NCI-H2029 treated with DMSO at 0.1 percent for 48 hours (cell line): Measurements from ENCODE around the gene SDK1.
"Not testable (repeated sequence)": the region's sequence is repeated elsewhere in the genome, so short reads cannot be mapped to it uniquely, and the experiment has no call there.

Source experiments
- DNase-seq: peaks from one replicate; lab custom pipeline; 2025; lab: John Stamatoyannopoulos, UW

SDK1 gene

DNA sequence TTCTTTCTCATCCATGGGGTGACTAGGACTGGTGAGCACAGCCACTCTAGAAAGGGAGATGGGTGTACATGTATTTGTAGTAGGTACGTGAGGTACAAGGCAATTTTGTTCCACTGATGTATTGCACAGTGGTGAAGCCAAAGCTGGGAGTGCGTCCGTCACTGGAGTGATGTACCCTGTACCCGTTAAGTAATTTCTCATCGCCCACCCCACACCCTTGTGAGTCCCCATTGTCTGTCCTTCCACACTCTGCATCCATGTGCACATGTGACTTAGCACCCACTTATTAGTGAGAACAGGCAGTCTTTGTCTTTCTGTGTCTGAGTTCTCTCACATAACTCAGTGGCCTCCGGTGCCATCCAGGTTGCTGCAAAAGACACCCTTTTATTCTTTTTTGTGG, 658.3 kb downstream of the SDK1 start:
- DNase-seq: no peak

DNA sequence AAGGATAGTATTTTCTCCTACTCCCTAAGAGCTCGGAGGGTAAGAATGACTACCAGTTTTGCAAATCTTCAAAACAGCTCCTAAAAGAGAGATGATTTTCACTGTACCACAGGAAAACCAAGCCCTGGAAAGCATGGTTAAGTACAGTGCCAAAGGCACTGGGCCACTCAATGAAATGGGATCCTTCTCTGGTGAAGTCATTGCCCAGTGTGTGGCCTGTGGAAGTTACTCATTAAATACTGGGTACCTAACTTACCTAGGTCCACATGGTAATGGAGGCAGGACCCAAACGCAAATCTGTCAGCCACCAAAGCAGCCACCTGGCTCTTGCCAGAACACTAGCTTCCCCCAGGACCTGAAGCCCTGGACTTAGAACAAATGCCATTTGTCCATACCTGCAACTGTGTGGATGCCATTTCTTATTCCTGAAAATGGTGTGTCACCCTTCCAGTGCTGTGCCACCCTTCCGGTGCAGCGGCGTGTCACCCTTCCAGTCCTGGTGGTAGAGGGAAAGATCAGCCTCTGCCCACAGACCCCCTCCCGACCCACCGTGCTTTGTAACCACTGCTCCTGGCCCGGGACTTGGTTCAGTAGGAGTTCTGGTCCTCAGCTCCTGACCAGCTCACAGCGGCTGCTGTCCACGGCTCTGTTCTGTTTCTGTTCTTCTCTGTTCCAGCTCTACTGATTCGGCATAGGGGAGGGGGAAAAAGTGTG, 659.2 kb downstream of the SDK1 start:
- DNase-seq: no peak

DNA sequence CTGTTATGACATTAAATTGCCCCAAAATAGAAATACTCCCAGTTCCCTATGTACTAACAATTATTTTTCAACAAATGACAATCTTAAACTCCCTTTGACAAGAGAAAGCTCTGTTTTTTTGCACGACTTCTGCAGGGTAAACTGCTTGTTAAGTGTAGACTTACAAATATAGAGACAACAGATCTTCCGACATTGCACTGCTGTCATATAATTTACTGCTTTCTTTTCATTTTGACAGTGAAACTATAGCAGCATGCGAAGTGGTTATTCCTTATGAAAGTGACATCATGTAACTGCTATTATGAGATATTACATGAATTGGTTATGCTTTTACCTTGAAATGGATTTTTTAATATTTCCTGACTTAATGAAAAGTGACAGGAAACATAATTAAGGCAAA, 659.9 kb downstream of the SDK1 start:
- DNase-seq: no peak

DNA sequence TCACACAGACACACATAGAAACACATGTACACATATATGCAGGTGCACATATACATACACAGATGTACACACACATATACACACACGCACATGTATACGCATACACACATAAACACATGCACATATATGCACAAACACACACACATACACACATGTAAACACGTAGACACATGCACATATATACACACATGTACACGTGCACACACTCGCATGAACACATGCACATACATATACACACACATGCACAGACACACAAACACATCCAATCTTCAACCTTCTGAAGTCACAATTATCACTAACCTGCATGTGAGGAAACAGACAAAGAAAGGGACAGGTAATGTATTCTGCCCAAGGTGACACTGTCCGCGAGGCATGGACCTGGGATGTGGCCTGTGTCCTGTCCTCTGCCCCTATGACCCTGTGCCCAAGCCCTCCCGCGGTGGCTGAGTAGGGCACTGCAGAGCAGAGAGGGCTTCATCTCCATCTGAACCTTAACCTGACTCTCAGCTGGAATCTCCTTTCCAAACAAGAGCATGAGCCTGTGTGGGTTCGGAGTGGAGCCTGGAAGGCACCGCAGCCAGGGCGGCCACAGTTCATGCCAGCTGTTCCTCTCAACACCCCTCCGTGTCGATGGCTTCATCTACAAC, 660.9 kb downstream of the SDK1 start:
- no peak for DNase-seq

DNA sequence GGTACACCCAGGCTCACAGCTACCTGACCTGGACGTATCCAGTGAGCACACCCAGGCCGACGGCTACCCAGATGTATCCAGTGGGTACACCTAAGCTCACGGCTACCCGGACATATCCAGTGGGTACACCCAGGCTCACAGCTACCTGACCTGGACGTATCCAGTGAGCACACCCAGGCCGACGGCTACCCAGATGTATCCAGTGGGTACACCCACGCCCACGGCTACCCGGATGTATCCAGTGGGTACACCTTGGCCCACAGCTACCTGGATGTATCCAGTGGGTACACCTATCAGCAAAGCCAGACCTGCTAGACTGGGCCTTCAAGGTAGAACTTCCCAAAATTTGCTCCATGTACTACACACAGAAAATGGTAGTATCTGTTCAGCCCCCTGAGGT, 662.7 kb downstream of the SDK1 start:
- DNase-seq: not testable (repeated sequence)

DNA sequence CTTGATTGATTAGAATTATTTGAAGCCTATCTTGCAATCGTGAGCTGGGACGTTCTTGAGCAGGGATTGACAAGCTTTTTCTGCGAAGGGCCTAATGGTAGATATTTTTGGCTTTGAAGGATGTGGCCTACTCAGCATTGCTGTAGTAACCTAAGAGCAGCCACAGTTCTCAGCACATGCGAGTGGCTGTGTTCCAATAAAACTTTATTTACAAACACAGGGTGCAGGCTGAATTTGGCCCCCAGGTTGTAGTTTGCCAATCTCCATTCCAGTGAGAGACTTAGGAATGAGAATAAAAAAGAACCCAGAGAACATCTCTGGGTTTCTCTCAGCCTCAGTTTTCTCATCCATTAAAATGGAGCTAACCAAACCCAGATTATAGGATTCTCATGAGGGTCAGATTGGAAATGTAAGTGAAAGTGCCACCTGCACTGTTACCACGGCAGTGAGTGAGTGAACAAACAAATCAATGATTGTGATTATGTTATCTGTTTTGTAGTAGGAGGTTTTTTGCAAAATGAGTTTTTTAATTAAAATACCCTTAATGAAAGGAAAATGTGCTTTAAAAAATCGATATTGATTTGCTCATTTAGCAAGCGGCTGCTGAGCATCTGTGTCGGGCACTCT, 664.0 kb downstream of the SDK1 start:
- no peak for DNase-seq

DNA sequence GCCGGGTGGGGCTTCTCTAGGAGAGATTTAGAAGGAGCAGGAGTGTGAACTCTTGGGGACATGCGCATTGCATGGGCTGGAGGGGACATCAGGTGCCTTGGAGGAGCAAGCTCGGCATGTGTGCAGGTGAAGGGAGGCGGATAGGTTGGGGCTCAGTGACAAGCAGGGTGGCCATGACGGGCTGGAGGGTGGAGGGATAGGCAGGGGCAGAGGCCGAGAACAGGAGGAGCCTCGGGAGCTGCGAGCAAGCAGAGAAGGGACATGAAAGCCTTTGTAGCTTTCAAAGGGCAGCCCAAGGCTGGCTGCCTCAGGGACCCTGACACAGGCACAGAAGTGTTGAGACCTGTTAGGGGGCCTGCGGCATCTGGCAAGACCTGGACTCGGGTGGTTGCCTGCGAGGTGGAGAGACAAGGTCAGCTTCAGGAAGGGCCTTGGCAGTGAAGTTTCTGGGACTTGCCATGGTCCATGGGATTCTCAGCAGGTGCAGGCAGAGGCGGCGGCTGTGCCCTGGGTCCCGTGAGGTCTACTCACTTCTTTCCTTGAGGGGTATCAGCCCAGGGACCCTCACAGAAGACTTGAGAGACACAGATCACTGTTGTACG, 664.8 kb downstream of the SDK1 start:
- DNase-seq: no peak

DNA sequence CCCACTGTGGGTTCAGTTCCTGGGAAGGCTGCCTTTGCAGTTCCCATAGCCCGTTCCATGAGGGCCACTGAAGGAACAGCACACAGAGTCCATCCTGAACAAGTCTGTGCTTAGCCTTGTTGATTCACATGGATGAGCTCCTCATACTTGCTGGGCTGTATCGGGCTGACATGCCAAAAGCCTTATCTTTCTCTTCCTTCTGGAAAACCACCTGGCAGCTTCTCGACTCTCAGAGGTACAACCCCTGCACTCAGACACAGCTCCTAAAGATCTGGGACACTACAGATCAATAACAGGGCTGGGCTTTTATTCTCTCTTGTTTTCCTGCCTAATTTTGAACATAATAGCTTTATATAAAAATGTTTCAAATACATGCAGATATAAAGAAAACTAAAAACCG, 667.2 kb downstream of the SDK1 start:
- DNase-seq: no peak

DNA sequence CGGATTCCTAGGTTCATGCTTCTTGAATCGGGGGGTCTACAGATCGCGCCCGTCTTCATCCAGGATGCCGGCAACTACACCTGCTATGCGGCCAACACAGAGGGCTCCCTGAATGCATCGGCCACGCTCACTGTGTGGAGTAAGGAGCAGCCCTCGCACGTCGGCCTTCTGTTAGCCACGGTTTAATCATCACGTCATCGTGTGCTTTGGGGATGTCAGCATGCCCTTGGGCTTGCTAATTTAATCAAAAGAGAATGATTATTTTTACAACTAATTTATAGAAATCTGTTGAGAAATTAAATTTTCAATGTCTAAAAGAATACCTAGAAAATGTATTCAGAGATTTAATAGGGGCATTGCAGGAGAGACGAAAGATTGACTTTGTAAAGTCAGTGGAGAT, 668.2 kb downstream of the SDK1 start:
- DNase-seq: no peak

DNA sequence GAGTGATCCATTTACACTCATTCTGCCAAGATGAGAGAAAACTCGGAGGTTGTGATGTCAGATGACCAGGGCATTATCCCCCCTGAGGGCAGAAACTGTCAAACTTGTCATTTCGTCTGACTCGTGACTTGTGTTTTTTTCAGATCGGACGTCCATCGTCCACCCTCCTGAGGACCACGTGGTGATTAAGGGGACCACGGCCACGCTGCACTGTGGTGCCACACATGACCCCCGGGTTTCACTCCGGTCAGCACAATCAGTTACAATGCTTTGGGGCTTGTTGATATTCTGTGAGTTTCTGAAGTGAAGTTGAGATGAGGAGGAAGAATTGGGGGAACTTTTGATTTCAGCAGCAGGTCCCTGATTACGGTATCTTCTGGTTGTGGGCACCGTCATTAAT, 670.3 kb downstream of the SDK1 start:
- DNase-seq: no peak

DNA sequence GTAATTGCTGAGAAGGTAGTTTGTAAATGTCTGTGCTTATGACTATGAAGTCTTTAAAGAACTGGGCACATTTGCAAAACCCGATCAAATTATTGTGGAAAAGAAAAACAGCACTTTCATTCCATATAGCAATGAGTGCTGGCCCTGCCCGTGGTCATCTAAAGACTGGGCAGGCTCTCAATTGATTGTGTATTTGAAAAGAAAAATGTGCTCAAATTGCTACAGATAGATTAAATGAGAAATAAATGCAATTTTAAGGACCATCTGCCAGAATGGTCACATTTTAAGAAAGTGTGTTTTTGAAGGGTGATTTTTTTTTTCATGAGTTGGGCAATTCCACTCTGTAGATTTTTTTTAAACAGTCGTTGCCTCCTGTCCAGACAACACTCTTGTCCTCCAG, 672.2 kb downstream of the SDK1 start:
- DNase-seq: no peak

DNA sequence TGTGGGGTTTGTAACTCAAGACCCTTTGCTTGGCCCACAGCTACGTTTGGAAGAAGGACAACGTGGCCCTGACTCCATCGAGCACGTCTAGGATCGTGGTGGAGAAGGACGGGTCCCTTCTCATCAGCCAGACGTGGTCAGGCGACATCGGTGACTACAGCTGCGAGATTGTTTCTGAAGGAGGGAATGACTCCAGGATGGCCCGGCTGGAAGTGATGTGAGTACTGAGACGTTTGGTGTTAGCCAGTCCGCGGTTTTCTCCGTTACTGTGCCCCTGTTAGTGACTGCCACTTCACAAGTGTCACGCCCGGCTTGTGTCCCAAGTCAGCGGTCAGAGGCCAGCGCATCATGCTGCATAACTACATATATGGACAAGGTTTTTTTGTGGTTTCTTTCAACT, 673.3 kb downstream of the SDK1 start:
- no peak for DNase-seq

DNA sequence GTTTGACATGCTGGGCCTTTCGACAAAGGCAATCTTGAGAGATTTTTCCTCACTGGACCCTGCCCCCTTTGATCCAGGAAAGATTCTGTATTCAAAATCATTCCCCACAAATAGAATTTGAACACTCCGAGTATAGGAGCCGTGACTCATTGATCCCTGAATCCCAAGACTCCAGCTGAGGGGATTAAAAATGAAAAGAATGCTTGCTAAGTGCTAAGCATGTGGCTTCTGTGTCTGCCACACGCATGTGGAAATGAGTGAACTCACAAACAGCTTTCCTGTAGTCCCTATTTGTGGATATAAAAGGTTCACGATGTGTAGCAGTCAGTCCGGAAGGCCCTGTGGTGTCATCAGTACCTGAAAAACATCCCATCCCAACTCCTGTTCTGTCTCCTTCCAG, 674.3 kb downstream of the SDK1 start:
- DNase-seq: no peak

DNA sequence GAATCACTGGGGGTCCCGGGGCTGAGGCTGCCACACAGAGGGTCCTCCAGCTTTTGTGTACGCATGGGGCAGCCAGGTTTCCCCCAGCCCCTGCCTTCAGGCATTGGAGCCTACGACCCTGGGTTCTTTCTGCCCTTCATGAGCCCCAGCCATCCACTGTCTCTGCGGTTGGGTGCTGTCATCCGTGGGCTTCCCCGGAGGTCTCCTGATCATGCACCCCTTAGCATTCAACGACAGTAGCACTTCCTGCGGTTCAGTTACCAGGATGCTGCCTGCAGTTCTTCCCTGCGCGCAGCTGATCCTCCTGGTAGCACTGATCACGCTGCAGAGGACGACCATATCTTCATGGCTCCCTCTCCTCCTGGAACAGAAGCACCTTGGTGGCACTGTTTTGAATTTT, 676.3 kb downstream of the SDK1 start:
- no peak for DNase-seq

DNA sequence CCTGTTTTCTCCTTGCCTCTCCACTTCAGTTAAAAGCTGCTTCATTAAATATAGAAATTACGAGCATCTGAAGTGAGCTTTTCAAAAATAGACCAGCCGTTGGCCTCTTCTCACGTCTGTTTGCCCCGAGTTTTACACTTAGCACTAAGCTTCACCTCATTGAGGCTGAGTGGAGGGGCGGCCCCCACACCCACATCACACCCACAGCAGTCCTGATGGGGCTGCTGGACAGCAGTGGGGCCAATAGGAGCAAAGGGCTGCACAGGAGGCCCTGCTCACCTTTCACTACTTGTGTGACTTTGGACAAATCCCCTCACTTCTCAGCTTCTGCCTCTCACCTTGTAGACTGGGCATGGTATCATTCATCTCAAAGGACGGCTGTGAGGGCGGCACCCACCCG, 677.8 kb downstream of the SDK1 start:
- peak; percentile 15 for DNase-seq

DNA sequence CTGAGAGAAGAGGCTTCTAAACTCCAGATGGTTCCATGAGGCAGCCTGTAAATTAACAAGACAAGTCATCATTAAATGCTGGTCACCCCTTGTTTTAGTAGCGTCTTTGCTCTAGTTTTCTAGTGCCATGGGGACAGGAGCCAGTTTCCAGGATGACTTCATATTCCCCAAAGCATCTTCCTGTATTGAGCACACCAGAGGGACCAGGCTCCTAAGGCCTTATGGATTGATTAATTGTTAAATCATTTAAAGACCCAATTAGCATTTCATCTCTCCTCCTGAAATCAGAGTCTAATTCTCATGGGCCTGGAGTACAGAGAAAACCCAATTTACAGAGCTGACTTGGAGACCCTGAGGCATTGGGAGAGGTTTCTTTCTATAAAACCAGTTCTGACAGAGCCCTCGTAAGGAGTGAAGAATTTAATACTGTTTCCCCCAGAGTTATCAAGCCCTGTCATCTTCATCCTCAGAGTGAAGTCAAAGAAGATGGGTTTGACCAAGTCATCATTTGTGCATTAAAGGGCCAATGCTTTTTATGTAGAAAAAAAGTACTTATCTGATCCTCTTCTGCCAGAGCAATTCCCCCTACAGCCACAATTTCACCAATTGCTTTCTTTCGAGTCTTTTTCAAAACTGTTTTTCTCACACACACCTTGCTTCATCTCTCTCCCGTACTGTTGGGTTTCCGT, 678.7 kb downstream of the SDK1 start:
- DNase-seq: no peak

DNA sequence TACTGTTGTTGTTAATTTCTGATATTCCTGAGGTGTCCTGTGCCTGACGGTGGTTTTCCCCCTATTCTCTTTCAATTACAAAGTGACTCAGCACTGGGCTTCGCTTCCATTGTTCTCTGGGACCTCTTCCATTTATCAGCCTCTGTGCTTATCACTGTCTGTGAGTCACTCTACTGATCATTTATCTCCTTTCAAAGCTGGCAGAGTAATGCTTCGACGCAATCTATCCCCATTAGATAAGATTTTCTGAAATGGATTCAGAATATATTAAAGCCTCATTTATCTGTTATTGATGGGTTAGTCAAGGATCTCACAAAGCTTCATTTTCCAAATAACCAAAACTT, 679.2 kb downstream of the SDK1 start:
- DNase-seq: no peak

DNA sequence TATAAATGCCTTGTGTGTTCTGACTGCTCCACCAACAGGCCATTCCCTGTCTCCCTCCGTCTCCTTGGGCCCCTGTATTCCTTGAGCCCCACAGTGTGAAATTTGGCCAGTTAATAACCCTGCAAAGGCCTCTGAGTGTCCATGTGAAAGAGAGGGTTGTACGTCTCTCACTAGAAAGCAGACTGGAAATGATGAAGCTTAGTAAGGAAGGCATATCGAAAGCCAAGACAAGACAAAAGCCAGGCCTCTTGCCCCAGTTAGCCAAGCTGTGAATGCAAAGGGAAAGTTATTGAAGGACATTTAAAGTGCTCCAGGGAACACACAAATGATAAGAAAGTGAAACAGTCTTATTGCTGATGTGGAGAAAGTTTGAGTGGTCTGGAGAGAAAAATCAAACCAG, 680.2 kb downstream of the SDK1 start:
- DNase-seq: no peak

DNA sequence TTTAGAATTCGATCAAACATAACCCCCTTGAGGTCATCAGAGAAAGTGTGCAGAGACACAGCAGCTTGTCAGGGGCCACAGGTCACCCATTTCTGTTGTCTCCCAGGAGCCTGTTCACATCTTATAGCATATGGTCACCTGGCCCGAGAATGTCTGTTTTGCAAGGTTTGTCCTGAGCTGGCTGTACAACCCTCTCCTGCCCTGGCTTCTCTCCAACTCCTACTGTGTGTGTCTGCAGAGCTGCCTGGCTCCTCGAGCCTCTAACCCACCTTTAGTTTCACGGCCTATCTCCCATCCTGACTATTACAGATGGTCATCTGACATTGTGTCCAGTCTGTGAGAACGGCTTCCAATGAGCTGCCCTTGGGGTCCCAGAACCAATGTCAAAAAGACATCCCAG, 683.4 kb downstream of the SDK1 start:
- DNase-seq: no peak

DNA sequence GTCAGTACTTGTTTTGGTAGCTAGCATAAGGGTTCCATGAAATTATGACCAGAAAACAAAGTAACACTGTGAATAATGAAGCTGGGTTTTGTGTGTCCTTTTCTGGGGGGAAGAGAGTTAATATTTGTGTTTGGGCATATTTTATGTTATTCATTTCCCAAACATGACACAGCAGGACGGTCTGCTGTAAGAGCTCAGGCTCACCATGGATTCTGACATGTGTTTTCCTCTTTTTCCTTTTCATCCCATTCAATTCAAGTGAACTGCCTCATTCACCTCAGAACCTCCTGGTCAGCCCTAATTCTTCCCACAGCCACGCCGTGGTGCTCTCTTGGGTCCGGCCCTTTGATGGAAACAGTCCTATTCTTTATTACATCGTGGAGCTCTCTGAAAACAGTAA, 685.9 kb downstream of the SDK1 start:
- DNase-seq: no peak

DNA sequence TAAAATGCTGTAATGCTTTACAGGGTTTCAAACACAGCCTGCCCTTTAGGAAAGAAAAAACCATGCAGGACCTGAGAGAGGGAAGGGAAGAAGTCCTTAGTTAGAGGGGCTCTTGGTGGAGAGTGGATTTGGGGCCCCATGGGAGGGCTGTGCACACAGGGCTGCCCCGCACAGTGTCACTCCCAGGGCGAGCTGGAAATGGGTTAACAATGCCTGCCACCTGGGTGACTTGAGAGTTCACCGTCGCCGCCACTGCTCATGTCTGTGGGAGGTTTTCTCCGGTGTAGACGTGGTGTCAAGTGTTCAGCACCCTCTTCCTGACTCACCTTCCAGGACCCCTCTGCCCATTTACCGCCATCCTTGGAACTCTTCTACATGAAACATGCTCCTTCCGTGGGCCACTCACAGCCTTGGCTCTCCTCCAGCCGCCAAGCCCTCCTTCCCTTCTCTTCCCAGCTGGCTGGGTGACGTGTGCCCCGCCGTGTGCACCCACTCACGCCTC, 686.4 kb downstream of the SDK1 start:
- DNase-seq: no peak

DNA sequence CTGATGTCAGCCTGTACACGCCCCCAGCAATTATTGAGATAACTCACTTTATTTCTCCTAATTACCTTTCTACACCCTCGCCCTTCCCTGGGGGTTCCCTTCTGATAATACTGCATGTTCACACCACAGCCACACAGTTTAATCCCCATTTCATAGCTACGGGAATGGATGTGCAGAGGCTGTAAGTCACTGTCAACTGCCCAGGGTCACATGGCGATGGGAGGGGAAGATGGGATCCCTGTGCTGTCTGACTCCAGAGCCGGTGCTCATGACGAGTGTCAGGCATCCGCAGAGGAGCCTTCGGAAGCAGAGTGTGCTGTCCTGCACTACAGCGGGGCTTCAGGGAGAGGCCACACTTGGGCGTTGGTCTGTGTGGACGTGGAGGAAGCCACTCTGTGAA, 688.7 kb downstream of the SDK1 start:
- DNase-seq: no peak
